HCT116 (cell line): ENCODE results near the gene DDX28.

Experiments
- CTCF ChIP-seq, 3 experiments: fragments of 200-600 bp in 1 of 3; sonication (generic) in 1 of 3; IDR thresholded peaks in 2 of 3; conservative IDR thresholded peaks in 1 of 3; 2 replicates each; pipeline ENCODE4 v1.5.1; 2012 to 2017; ENCODE audit warnings: low read depth in 2 of 3, low read length in 2 of 3, antibody characterized with exemption in 1 of 3, borderline replicate concordance in 1 of 3, control low read depth in 1 of 3, mild to moderate bottlenecking in 1 of 3, mixed read lengths in 1 of 3, mixed run types in 1 of 3, moderate library complexity in 1 of 3; ENCODE audit not compliant: insufficient read depth in 1 of 3
- EGR1 ChIP-seq: IDR thresholded peaks from 2 replicates; pipeline ENCODE4 v1.6.1; 2012; ENCODE audit warnings: low read depth
- EZH2 ChIP-seq: fragments of 200-600 bp; sonication (generic); IDR thresholded peaks from 2 replicates; pipeline ENCODE4 v1.6.1; 2017; ENCODE audit warnings: antibody characterized with exemption, mixed run types
- POLR2A ChIP-seq: IDR thresholded peaks from 2 replicates; pipeline ENCODE4 v1.7.0; 2011; ENCODE audit warnings: borderline replicate concordance; ENCODE audit not compliant: insufficient read depth, insufficient read length; ENCODE audit errors: extremely low read depth
- REST ChIP-seq: IDR thresholded peaks from 2 replicates; pipeline ENCODE4 v1.6.1; 2012; ENCODE audit warnings: low read depth
- SIN3A ChIP-seq: IDR thresholded peaks from 2 replicates; pipeline ENCODE4 v1.6.1; 2012; ENCODE audit warnings: low read depth

- TF ChIP-seq POLR2A = no peak
- TF ChIP-seq EGR1 = no peak
- TF ChIP-seq CTCF (IDR thresholded peaks at IDR 0.05 in 2 of 3, conservative IDR thresholded peaks at IDR 0.05 in 1 of 3; ENCODE audit: borderline replicate concordance in 1 of 3, insufficient read depth in 1 of 3, low read depth in 2 of 3, low read length in 2 of 3) = no peak
- TF ChIP-seq REST = no peak
- no peak for TF ChIP-seq SIN3A
- TF ChIP-seq EZH2 = no peak
Observed at GRCh38 chr16:68035227-68035626, 12.2 kb upstream of the DDX28 start.
